Glutamatergic neuron (in vitro differentiated cells): ENCODE results near the gene S1PR1. TPM values are rescaled to one million over a fixed set of nuclear protein-coding genes. Genes with fewer than 3 reads are reported as not detected.

Experiments
- DNase-seq: peaks from one replicate; pipeline ENCODE4 v3.0.0; 2022
- H3K27ac Mint-ChIP-seq: one replicate; pipeline ENCODE4 v1.8.0; 2020; ENCODE audit warnings: mild to moderate bottlenecking, mixed read lengths, inconsistent platforms; ENCODE audit not compliant: unreplicated experiment
- H3K27me3 Mint-ChIP-seq: one replicate; pipeline ENCODE4 v1.8.0; 2020; ENCODE audit warnings: mild to moderate bottlenecking, moderate library complexity, mixed read lengths, inconsistent platforms; ENCODE audit not compliant: unreplicated experiment
- H3K36me3 Mint-ChIP-seq: one replicate; pipeline ENCODE4 v1.8.0; 2020; ENCODE audit warnings: mild to moderate bottlenecking, mixed read lengths, inconsistent platforms; ENCODE audit not compliant: unreplicated experiment
- H3K4me1 Mint-ChIP-seq: one replicate; pipeline ENCODE4 v1.8.0; 2020; ENCODE audit warnings: mild to moderate bottlenecking, low read depth, mixed read lengths, inconsistent platforms; ENCODE audit not compliant: unreplicated experiment
- H3K4me3 Mint-ChIP-seq: one replicate; pipeline ENCODE4 v1.8.0; 2020; ENCODE audit warnings: mild to moderate bottlenecking, mixed read lengths, inconsistent platforms; ENCODE audit not compliant: unreplicated experiment
- H3K9me3 Mint-ChIP-seq: one replicate; pipeline ENCODE4 v1.8.0; 2020; ENCODE audit warnings: mild to moderate bottlenecking, moderate library complexity, mixed read lengths, inconsistent platforms; ENCODE audit not compliant: unreplicated experiment
- CTCF ChIP-seq: fragments of 200-600 bp; sonication (generic); IDR thresholded peaks from one replicate; pipeline ENCODE4 v1.5.0; 2021; ENCODE audit not compliant: partially characterized antibody, unreplicated experiment
- total RNA-seq: library from RNA; stranded (reverse); fragmentation: NEBNext Ultra II Directional; extraction: Animal tissue kit (Norgen Biotek cat#: 25700); gene quantifications from one replicate; pipeline ENCODE4 v1.2.1, GENCODE V29; 2021; ENCODE audit not compliant: unreplicated experiment

The S1PR1 gene
- total RNA-seq, 1 donor from 2014 or later = not detected

DNA sequence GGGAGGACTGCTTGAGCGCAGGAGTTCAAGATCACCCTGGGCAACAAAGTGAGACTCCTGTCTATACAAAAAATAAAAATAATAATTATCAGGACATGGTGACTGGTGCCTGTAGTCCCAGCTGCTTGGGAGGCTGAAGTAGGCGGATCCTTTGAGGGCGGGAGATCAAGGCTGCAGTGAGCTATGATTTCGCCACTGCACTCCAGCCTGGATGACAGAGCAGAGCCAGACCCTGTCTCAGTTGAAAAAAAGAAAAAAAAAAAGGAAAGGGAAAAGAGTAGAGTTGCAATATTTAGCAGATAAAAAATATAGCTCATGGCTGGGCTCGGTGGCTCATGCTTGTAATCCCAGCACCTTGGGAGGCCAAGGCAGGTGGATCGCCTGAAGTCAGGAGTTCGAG lies 3.3 kb upstream of the S1PR1 start:
- peaks cover 15% of the 10 kb centered on the region for H3K27me3 Mint-ChIP-seq
- H3K36me3 Mint-ChIP-seq = no peaks in the 10 kb centered on the region
- TF ChIP-seq CTCF = no peak
- no peak overlapping the region for H3K4me3 Mint-ChIP-seq
- no peak overlapping the region for H3K27ac Mint-ChIP-seq
- H3K9me3 Mint-ChIP-seq = peaks cover 7% of the 10 kb centered on the region
- DNase-seq = no peak
- peaks cover 10% of the 10 kb centered on the region for H3K4me1 Mint-ChIP-seq

DNA sequence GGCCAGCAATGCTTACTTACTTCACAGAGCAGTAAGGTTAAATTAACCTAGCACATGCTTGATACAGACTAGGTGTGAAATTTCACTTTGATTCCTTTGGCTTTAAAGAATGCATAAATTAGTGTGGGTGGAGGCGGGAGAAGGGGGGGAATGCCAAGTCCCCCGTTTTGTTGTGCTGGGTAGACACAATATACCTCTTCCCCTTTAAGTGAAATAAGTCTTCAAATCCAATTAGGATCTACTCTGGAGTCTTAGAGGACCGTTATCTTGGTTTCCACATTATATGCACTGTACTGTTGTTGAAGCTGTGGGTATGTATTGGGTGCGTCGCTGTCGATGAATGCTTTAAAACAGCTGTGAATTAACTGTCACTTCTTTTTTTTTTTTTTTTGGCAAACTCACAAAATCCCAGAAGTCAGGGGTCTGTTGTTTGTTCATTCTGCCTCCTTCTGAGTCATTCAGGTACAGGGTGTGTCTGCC lies 1.6 kb upstream of the S1PR1 start:
- peaks cover 12% of the 10 kb centered on the region for H3K4me1 Mint-ChIP-seq
- H3K36me3 Mint-ChIP-seq = no peaks in the 10 kb centered on the region
- peaks cover 15% of the 10 kb centered on the region for H3K27me3 Mint-ChIP-seq
- no peak for TF ChIP-seq CTCF
- peak overlapping the region; percentile 91 for H3K4me3 Mint-ChIP-seq
- no peak overlapping the region for H3K27ac Mint-ChIP-seq
- H3K9me3 Mint-ChIP-seq = peaks cover 7% of the 10 kb centered on the region
- no peak for DNase-seq

DNA sequence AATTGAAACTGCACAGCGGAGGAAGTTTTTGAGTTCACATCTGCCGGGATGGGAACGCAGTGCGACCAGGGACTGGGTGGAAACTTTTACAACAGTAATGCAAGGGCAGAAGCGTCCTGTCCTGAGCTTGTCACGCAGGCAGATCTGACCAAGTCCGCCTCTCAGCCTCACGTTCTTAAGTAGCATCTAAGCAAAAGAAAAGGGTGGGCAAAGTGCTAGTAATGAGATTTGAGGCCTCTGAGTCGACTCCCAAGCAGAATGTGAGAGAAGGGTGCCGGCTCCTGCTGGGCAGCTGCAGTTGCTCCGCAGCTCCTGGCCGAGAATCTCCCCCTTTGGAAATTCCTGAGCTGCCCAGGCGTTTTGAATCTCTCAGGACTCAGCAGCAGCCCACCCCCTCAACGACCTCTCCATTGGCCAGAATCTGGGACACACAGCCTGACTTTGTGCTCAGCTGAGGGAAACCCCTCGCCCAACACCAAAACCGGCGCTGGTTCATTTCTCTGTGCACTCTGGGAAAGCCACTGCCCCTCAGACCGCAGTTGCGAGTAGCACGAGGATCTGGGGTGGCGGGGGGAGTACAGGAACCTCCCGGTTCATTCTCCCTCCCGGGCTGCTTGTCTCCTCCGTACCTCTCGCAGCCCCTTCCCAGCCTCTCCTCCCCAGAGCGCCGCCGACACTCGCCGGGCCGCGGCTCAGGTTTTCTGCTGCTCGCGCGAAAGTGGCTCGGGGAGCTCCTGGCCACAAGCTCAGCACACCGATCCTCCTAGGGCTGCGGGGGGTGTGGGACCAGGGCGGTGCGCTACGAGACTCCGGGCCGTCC lies 913 bp upstream of the S1PR1 start:
- peak; percentile 40 for DNase-seq
- H3K27me3 Mint-ChIP-seq = peaks cover 15% of the 10 kb centered on the region
- H3K27ac Mint-ChIP-seq = no peak overlapping the region
- no peaks in the 10 kb centered on the region for H3K36me3 Mint-ChIP-seq
- H3K4me1 Mint-ChIP-seq = peaks cover 12% of the 10 kb centered on the region
- H3K4me3 Mint-ChIP-seq = peak overlapping the region; percentile 91
- no peak for TF ChIP-seq CTCF
- H3K9me3 Mint-ChIP-seq = peaks cover 7% of the 10 kb centered on the region

DNA sequence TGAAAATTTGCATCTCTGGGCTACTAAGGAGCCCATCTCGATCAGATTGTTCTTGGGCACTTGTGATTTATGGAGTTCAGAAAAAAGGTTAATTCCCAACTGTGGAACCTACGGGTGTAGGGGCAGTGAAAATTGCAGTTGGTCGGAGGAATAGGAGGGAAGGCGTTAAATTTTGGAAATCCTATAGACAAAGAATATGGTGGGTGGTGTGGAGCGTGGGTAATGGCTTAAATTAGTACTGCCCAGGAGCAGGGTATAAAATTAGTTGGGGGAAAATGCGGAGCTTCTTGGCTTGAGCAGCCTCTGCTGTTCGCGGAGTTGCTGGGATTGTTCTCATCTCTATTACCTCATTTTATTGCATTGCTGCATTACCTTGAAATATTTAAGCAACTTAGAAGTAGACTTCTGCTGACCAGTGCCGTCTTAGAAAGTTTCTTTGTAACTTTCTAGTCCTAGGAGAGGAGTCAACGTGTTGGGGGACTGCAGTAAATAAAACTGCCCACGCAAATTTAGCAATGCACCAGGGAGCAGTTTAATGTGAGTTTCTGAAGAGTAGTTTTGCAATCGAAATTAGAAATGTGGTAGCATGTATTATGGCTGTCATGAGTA lies 514 bp downstream of the S1PR1 start:
- Mint-ChIP-seq H3K36me3 (no peaks in the 10 kb centered on the region), H3K27me3 (peaks cover 15% of the 10 kb centered on the region), H3K4me1 (peaks cover 12% of the 10 kb centered on the region), H3K9me3 (peaks cover 7% of the 10 kb centered on the region), H3K27ac (no peak overlapping the region), H3K4me3 (peak overlapping the region; percentile 91)
- DNase-seq = no peak
- TF ChIP-seq CTCF = no peak

DNA sequence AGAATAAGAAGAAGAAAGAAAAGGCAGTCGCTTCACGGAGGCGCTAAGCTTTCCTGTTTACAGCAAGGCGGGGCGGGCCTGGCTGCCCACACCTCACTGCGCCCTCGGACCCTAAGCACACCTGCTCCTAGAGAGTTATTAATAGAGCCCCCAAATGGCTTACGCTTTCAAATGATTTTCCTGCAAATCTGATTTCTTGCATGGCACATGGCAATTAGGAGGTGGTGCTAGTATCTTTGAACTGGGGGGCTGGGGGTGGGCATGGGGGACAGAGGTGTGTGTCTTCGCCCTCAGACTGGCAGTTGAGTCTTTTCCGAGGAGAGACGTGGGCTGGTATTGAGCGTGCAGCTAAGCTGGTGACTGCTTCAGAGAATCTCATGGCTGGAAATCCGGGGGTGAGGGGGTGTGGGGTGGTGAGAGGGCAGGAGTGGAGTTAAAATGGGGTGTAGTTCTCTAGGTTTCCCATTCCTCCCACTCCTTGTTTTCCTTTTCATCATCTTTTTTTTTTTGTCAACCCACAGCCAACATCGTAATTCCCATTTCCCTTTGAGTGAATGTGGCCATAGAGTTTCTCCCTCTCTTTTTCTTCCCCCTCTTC lies 1.3 kb downstream of the S1PR1 start:
- Mint-ChIP-seq H3K4me1 (peaks cover 12% of the 10 kb centered on the region), H3K27me3 (peaks cover 15% of the 10 kb centered on the region), H3K4me3 (no peak overlapping the region), H3K27ac (no peak overlapping the region), H3K36me3 (no peaks in the 10 kb centered on the region), H3K9me3 (peaks cover 7% of the 10 kb centered on the region)
- TF ChIP-seq CTCF = no peak
- DNase-seq = no peak
